LNCaP clone FGC (cell line): ENCODE results near the gene ZBTB22.

Experiments
- DNase-seq: peaks from one replicate; pipeline ENCODE4 v3.0.0-alpha.2; 2011; ENCODE audit warnings: low read depth
- H3K4me3 ChIP-seq: 2 replicates; pipeline ENCODE4 v1.5.1; 2011; ENCODE audit warnings: mild to moderate bottlenecking, low read depth, low read length, control low read depth
- TF ChIP-seq, protein P1 (sequence below): IDR thresholded peaks from 2 replicates; pipeline ENCODE4 v1.5.1; 2012; ENCODE audit warnings: mild to moderate bottlenecking; ENCODE audit not compliant: control insufficient read depth, insufficient read depth; ENCODE audit errors: extremely low read depth

ZBTB22 gene

DNA sequence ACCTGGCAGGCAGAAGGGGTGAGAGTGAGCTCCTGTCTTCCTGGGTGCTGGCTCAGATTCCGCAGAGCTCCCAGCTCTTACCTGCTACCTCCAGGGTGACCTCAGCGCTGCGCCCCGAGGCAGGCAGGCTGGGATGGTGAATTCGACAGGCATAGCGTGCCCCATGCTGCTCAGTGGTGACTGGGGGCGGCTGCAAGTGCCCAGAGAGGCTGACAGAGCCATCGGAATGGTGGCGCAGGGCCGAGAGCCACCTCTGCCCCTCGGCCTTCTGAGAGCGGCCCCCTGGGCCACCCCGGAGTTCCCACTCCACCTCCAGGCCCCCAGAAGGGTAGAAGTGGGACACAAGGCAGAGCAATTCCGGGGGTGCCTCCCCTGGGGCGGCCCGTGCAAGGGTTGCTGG is 13.3 kb downstream of the ZBTB22 start:
- DNase-seq: no peak
- no peak overlapping the region for H3K4me3 ChIP-seq
- TF ChIP-seq, protein P1, sequence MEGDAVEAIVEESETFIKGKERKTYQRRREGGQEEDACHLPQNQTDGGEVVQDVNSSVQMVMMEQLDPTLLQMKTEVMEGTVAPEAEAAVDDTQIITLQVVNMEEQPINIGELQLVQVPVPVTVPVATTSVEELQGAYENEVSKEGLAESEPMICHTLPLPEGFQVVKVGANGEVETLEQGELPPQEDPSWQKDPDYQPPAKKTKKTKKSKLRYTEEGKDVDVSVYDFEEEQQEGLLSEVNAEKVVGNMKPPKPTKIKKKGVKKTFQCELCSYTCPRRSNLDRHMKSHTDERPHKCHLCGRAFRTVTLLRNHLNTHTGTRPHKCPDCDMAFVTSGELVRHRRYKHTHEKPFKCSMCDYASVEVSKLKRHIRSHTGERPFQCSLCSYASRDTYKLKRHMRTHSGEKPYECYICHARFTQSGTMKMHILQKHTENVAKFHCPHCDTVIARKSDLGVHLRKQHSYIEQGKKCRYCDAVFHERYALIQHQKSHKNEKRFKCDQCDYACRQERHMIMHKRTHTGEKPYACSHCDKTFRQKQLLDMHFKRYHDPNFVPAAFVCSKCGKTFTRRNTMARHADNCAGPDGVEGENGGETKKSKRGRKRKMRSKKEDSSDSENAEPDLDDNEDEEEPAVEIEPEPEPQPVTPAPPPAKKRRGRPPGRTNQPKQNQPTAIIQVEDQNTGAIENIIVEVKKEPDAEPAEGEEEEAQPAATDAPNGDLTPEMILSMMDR: no peak

DNA sequence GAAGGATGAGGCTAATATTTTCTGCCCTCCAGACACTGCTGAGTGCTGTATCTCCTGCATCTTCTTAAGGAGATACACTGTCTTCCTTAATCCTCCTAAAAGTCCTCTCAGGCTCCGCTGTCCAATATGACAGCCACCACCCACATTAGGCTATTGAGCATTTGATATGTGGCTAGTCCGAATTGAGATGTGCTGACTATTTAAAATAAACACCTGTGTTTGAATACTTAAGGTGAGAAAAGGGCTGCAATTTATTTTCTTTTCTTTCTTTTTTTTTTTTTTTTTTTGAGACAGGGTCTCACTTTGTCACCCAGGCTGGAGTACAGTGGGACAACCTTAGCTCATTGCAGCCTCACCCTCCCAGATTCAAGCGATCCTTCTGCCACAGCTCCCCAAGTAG is 15.7 kb downstream of the ZBTB22 start:
- DNase-seq: no peak
- H3K4me3 ChIP-seq: no peak overlapping the region
- TF ChIP-seq, protein P1: no peak

DNA sequence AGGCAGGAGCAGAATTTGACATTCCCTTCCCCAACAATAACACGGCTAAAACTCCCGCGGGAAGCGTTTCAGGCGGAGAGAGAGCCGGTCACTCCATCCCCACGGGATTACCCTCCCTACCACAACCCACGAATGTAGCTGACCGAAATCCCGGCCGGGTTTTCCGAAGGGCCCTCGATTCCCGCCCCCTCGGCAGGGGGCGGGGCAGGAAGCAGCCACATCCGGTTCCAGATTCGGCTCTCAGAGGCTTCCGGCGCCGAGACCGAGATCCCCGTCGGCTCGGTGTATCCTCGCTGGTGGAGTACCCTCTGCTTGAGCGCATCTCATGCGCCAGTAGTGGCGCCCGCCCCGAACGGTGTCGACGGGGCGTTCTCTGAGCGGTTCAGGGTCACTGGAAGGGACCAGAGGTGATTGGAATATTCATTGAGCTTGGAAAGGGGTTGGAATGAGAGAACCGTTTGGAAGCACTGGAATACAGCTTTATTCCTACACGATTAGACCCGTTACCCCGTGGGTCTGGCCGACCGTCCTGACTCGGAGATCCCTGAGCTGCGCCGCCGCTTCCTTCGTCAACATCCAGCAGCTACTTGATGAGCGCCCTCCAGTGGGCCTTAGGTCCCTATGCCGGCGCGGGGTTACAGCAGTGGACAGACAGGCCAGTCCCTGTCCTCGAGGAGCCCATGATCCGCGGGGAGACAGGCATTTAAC is 18.2 kb downstream of the ZBTB22 start:
- peak overlapping the region; percentile 91 for H3K4me3 ChIP-seq
- TF ChIP-seq, protein P1: peak; percentile 80
- DNase-seq: no peak

DNA sequence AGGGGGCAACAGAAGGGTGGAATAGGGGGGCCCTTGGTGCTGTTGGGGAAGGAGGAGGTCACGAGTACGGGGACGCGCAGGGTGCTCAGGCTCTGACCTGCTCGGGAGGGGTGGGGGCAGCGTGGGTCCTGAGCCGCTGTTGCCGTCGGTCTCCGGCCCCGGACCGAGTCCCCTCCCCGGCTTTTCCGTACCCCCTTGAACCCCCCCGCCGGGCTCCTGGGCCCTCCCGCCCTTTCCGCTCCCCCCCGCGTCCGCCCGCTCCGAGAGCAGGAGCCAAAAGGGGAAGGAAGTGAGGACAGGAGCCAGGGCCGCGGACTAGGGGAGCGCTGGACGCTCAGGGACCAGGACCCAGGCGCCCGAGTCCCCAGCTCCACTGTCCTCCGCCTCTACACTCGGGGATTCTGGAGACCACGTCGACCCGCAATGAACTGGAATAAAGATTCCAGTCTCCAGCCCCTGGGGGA is 18.7 kb downstream of the ZBTB22 start, which contains the start of gene RGL2:
Gene RGL2 (minus strand): TSS at position 170 of the 464 bp plus-strand sequence. CDS start 332 bp downstream, outside the sequence.
- H3K4me3 ChIP-seq: peak within 1 kb of the TSS; percentile 91
- TF ChIP-seq, protein P1: no peak
- no peak for DNase-seq

DNA sequence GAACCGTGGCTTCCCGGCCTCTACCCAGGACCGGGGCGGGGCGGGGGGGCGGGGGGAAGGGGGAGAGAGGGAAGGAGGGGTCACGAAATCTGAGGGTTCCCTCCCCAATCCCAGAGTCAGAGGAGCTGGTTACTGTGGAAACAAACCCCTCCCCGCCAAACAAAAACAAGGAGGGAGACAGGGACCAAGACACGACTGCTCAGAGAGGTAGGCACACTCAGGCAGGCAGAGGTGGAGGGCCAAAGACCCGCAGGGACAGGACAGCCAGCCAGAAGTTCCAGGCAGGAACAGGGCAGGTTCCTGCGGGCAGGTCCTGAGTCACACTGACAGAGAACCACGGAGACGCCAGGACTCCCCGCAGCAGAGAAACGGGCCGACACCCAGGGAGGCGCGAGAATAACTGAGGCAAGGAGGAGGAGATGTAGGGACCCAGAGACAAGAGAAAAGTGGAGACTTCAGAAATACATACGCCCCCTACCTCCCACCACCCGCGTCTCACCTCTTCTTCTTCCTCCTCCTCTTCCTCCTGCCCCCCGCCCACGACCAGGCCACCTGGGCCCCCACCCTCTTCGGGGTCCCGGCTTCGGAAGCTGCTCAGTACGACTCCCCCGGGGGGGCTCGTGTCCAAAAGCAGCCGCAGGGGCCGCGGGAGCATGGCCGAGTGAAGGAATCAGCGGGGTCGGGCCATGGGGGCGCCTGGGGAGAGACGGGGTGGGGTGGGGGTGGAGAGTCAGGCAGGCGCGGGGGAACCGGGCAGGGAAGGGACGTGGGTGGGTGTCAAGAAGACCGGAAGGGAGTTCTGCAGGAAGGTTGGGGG is 19.4 kb downstream of the ZBTB22 start:
- peak; percentile 73 for DNase-seq
- H3K4me3 ChIP-seq: peak overlapping the region; percentile 91
- TF ChIP-seq, protein P1: no peak

DNA sequence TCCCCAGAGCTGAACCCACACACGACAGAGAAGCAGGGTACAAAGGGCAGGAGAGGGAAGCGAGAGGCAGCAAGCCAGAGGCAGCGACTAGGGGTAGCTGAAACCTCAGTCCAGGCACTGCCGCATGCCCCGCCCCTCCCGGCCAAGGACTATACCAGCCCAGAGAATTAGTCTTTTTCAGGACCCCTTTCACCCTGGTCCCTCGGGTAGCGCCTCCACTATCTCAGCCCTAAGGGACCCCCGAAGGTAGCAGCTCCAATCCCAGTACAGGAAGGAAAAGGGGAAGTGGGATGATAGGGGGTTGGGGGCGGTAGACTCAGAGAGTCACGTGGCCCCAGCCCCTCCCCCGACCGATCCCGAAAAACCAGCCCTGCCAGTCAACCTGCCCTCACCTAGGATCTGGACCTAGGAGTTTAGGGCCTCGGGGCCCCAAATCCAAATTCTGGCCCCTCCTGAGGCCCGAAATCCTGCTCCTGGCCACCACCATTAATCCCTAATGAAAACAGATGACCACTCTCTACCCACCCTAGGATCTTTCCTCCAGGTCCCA is 20.1 kb downstream of the ZBTB22 start:
- DNase-seq: no peak
- TF ChIP-seq, protein P1: no peak

More for the DNA sequence above, 20.1 kb downstream of the ZBTB22 start:
- peak overlapping the region; percentile 91 for H3K4me3 ChIP-seq
